LHCN-M2 (cell line): ENCODE measurements around the gene SLC15A1. TPM values are rescaled to one million over a fixed set of nuclear protein-coding genes. Genes with fewer than 3 reads are reported as not detected.

Source experiments
- DNase-seq: peaks from one replicate; pipeline ENCODE4 v3.0.0-alpha.2; 2012; ENCODE audit warnings: low read depth
- total RNA-seq: library from RNA; depleted of rRNA; stranded (reverse); fragments of >200 nt; gene quantifications from 2 replicates; pipeline ENCODE4 v1.2.3, GENCODE V29; 2014

The SLC15A1 gene
- total RNA-seq, 1 experiment from 2014 or later: not detected

DNA sequence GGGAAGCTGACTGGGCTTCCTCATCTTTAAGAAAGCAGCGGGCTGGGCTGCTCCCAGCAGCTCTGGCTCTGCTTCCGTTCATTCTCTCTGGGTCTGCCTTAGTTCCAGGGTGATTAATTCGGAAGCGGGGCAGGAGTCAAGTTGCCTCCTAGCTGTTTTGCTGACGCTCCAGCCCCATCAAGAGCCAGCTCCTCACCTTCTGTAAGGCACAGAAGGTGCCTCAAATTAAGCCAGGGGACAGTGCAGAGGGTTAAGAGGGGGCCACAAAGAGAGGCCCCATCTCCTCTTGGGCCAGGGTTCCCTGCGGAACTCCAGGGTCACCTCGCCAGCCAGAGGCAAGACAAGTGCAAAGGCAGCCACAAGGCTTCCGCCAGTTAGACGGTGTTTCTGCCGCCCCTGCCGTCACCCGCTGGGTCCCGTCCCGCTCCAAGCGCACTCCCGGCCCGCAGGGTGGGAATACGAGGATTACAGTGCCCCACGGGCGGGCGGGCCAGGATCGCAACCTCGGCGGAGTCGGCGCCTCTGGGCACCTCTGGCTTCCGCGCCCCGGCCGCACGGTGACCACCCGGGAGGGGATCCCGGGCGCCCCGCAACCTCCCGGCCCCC is 508 bp downstream of the SLC15A1 start:
- no peak for DNase-seq

DNA sequence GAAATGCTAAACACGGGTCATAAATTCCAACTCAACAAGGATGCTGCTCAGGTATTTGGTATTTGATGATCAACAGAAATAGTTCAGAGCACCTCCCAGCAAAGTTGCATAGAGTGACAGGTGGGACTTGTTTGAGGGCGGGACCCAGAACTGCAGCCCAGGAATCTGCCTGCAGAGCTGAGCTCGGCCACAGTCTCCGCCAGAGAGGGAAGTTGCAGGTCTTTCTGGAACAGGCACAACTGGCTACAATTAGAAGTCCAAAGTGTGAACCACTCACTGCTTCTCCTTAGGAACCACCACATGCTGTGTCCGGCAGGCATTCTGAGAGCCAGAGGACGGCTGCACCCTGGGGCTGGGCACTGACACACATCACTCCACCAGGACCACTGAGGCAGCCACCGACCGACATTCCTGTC is 1.1 kb downstream of the SLC15A1 start:
- no peak for DNase-seq

DNA sequence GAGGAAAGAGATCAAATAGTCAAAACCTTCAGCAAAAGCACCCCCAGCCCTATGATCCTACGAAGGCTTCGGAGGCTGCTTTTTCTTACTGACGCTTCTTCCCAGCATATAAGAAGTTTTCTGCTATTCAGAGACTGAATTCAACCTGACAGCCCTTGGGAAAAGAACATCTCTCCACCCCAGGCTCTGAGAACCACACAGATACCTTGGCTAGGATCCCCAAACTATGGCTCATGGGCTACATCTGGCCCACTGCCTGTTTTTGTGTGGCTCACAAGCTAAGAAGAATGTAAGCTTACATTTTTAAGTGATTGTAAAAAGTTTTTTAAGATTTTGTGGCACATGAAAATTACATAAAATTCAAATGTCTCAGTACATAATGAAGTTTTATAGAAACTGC is 3.0 kb downstream of the SLC15A1 start:
- DNase-seq: no peak

DNA sequence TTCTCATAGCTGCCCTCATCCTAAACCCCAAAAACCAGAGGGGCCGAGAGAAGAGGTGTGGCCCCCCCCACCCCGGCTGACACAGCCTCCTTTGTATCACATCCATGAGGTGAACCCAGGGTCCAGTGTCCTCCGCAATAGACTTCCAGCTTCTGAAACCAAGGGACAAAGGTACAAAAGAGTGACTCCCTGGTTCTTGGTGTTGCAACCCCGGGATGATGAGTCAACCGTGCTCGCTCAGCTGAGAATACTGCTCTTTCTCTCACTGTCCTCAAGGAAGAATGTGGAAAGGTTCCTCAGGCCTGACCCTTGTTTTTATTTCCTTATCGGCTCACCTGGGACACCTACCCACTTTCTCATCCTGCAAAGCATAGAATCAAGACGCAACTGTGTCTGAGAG is 5.5 kb downstream of the SLC15A1 start:
- no peak for DNase-seq

DNA sequence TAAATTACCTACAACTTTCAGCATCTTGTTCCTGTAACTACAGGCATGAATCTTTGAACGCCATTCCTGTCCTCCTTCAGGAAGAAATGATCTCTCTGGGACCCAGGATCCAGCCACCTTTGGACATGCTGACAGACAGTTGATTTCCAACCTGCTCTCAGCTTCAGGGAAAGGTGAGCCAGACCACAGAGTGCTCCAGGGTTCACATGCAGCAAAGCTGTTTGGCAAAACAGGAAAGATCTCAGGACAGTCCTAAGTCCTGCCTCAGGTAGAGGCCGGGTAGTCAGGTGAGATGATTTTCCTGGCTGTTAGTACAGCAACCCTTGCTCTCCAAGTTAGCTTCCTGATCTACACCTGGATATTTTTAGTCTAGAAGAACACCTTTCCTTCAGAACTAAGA is 9.1 kb downstream of the SLC15A1 start:
- no peak for DNase-seq

DNA sequence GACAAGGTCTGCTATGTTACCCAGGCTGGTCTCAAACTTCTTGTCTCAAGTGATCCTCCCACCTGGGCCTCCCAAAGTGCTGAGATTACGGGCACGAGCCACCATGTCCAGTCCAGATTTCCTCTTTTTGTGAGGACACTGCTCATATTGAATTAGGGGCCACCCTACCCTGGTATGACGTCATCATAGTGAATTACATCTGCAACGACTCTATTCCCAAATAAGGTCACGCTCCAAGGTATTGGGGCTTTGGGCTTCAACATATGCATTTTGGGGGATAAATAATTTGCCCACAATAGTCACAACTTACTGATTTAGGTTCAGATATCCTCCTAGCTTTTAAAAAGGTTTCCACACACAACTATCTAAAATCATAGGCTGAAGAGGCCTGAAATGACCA is 9.5 kb downstream of the SLC15A1 start:
- DNase-seq: no peak

DNA sequence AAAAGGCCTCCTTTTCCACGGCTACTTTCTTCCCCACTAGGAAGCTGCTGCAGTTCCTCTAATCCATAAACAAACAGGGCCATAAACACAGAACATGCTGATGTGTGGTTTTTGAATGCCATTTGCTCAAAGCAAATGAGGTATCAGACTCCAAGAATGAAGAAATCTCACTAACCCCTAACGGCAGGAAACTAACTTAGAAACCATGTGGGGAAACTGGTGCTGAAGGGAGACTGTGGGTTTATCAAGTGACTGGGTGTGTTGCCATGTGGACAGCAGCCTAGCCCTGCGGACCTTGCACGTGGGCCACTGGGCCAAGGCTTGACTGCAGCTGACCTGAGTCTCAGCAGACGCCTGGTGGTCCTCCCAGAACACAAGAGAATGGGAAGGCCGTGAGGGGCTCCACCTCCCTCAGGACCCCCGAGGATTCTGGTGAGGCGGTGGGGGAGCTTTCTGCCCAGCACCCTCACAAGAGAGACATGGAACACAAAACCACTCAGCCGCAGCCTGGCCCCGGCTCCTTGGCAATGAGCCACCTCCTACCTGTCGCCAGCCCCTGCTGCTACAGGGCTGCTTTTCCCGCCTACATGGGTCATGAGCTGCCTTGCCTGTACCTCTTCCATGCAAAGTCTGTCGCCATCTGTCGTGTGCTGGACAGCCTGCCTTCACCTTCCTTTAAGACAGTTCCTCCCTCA is 10.6 kb downstream of the SLC15A1 start:
- DNase-seq: no peak

DNA sequence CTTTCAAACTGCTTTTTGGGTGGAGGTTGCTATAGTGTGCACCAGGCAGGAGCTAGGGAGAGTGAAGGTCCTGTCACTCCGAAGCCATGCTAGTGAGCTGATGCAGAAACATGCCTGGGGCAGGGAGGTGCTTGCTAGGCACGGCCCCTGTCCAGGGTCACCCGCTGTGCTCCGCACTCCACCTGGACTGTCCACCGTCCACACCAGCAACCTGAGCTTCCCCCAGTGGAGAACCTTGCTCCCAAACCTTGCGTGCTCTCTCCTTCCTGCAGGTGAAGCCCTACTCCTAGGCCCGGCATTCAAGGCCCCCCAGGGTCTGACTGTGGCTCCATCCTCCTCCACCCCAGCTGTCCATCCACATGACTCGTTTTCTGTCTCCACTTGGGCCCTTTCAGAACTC is 12.3 kb downstream of the SLC15A1 start:
- DNase-seq: no peak

DNA sequence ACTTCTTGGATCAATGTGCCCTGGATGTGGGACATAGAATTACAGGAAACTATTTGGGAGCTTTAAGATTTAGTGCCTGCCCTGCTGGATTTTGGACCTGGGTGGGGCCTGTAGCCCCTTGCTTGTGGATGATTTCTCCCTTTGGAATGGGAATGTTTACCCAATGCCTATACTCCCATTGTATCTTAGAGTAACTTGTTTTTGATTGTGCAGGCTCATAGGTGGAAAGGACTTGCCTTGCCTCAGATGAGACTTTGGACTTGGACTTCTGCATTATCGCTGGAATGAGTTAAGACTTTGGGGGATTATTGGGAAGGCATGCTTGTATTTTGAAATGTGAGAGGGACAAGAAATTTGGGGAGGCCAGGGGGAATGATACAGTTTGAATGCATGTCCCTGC is 13.5 kb downstream of the SLC15A1 start:
- DNase-seq: no peak

DNA sequence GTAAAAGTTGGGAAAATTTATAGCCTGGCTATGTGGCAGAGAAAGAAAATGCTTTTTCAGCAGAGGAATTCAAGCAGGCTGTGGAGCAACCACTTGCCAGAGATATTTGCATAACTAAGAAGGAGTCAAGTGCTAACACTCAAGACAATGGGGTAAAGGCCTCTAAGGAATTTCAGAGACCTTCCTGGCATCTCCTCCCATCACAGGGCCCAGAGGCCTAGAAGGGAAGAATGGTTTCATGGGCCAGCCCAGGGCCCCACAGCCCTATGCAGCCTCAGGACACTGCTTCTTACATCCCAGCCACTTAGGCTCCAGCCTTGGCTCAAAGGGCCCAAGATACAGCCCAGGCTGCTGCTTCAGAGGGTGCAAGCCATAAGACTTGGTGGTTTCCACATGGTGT is 14.3 kb downstream of the SLC15A1 start:
- DNase-seq: no peak

DNA sequence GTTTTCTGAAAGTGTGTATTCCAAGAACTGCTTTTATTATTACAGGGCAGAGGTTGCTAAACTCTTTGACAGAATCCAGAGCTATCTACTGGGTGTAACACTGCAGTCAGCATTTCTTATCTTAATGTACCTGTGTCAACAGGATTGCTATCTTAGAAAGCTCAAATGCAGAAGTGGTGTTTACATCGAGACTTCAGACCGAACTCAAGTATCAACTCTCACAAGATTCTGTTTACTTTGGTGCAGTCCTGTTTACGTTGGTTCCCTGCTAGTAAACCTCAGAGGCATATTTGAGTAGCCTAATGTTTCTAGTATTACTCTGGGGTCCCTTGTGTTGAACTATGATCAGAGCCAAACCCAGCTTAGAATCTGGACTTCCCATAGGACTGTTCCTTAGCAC is 20.5 kb downstream of the SLC15A1 start:
- no peak for DNase-seq

DNA sequence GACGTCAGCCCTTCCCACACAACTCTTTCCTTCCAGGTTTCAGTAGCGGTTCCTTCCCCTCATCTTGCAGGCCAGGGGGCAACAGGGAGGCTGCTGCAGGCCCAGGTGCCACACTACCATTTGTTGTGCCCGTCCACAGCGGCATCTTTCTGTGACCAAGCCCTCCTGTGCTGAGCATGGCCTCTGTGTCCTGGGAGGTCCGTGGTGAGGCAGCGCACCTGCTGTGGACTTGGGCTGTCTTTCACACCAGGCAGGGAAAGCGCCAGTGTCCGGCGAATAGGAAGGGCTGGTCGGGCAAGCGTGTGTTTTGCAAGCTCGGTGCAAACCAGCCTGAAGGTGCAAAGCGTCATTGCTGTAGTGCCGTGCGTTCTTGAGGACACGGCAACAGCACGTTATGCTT is 21.4 kb downstream of the SLC15A1 start:
- no peak for DNase-seq

DNA sequence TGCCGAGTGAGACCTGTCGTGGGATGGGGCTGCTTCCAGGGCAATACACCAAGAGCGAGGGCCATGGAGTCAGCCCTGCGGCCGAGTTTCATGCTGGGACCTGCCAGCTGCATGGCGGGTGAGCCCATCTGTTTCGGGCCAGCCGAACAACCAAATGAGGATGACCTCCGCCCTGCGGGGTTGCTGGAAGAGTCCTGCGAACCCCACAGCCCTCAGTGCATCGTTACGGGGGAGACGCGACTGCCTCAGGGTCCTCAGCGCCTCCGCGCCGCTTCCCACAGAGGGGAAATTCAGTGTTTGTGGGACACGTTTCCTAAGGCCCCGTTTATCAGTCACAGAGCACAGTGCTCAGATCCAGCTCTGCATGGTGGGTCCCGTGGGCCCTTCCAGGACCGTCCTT is 22.0 kb downstream of the SLC15A1 start:
- no peak for DNase-seq

DNA sequence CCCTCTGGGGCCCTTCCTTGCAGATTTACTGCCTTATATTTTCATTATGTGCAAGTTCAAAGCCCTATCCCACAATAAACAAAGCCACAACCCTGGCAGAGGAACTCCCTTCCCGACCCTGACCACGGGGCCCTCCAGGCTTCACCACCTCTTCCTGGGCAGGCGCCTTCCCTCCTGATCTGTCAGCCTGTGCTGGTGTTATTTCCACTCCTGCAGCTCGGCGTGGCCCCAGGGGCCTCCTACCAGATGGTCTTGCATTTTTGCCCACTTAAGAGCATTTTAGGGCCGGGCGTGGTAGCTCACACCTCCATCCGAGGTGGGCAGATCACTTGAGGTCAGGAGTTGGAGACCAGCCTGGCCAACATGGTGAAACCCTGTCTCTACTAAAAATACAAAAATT is 22.8 kb downstream of the SLC15A1 start:
- no peak for DNase-seq

DNA sequence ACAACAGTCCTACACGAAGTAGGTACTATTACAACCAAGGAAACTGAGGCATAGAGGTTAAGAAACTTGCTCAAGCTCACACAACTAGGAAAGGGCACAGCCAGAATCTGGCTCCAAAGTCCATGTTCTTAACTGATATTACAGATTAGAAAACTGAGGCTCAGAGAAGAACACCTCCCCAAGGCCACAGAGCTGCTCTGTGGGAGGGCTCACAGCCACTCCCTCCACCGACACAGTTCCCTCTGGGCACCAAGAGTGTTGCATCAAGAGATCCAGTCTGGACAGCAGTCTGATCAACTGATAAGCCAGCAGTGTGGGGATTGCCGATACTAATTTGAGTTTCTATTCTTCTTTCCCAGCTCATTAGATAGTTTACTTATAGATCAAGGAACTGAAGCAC is 29.5 kb downstream of the SLC15A1 start:
- DNase-seq: no peak

DNA sequence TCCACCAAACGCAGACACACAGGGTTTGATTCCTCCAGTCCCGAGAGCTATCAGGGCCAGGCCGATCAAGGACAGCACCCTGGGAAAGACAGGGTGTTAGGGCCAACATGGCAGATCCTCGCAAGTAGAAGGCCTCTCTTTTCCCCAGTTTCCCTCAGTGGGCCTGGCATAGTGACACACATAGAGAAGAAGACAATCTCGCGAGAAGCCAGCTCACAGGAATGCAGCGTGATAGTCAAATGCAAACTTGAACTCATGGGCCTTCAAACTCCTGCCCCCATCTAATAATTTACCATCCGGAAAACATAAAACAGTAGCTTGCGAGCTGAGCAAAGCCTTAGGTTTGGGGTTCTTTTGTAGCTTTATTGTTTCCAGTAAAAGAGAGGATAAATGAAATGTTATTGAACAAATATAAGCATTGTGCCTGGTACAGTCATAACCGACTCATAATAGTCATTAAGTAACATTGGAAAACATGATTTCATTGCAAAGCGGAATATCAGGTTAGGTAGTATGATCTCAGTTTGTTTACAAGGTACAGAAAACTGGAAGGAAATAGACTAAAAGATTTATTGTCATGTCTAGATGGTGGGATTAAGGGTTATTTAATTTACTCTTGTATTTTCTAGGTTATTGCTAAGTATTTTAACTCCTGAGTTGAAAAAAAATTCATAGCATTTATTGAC is 30.5 kb downstream of the SLC15A1 start:
- DNase-seq: no peak

DNA sequence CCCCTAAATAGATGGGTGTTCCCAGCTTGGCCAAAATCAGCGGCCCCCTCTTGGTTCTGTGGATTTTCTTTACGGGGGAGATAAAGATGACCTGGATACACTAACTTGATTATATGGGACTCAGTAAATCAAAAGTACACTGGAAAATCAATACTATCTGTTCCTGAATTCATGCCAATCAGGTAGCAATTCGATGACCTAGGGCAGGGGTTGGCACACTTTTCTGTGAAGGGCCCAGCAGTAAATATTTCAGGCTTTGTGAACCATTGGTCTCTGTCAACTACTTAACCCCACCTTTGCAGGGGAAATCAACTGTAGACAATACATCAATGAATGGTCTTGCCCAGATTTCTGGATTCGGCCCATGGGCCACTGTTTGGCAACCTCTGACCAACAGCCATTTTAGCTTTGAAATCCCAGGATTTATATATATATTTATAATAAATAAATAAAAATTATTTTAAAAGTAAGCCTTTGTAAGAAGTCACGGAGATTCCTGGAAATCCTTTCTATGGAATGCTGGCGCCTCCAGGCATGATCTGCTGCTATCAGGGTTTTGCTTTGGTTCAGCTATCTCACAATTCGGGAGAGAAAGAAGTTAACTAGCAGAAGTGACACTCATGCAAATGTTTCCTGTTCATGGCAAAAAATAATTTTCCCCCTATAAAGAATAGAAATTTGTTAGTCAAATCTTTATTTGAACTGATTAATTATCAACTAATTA is 32.8 kb downstream of the SLC15A1 start:
- no peak for DNase-seq

DNA sequence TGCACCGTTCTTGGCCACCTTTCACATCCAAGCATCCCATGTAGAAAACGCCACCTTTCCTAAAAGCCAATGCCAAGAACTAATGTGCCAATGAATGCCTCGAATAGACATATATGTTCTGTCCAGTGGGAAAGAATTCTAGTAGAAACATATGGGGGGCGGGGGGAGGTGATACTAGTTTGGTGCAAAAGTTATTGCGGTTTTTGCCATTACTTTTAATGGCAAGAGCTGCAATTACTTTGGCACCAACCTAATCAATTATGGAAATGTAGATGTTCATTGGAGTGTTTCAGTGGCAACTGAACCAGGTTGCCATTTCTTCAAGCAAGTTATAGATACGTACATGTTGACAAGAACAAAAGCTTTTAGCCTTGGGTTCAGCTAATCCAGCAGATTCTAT is 34.6 kb downstream of the SLC15A1 start:
- no peak for DNase-seq

DNA sequence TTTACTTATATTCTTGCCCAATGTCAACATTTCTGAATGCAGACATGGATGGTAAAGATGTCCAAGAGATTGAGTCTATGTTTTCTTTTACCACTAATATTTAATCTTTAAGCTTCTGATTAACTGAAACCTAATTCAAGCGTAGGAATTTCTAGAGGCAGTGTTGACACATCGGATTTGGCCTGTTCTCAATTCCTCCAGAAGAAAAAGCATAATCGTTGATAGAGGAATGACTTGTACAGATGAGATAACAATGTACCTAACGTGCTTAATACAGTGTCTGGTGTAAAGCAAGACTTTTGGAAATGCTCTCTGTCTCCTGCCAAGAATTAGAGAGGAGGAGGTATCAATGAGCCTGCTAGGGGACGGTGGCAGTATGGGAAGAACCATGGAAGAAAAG is 35.2 kb downstream of the SLC15A1 start:
- no peak for DNase-seq

DNA sequence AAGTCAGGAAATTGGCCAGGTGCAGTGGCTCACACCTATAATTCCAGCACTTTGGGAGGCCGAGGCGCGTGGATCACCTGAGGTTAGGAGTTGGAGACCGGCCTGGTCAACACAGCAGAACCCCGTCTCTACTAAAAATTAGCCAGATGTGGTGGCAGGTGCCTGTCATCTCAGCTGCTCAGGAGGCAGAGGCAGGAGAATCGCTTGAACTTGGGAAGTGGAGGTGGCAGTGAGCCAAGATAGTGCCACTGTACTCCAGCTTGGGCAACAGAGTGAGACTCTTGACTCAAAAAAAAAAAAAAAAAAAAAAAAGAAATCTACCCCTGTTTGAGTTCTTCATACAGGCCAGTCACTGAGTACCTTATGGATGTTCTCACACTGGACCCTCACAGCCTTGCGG is 42.0 kb downstream of the SLC15A1 start:
- no peak for DNase-seq

DNA sequence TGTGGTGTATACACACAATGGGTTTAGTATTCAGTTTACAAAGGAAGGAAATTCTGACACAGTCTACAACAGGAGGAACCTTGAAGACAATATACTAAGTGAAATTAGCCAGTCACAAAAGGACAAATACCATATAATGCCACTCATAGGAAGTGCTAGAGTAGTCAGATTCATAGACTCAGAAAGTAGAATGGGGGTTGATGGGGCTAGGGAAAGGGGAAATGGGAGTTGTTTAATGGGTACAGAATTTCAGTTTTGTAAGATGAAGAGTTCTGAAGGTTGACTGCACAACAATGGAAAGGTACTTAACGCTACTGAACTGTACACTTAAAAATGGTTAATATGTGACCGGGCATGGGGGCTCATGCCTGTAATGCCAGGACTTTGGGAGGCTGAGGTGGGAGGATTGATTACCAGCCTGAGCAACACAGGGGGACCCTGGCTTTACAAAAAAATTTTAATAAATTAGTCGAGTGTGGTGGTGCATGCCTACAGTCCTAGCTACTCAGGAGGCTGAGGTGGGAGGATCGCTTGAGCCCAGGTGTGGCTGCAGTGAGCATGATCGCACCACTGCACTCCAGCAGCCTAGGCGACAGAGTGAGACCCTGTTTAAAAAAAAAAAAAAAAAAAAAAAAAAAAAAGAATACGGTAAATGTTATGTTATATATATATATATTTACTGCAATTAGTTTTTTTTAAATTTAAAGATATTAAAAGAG is 45.0 kb downstream of the SLC15A1 start:
- DNase-seq: no peak
